HCT116 (cell line): ENCODE results near the gene SDK2. TPM values are rescaled to one million over a fixed set of nuclear protein-coding genes. Genes with fewer than 3 reads are reported as not detected.

ENCODE experiments used
- ATAC-seq: fragments of 200-7000 bp; cut with Tn5 transposase; 2 replicates; pipeline ENCODE4 v1.9.1; 2020; ENCODE audit warnings: mild to moderate bottlenecking, moderate library complexity
- BruUV-seq: library from RNA; stranded (reverse); fragments of 400-500 nt; replicated peaks from 2 replicates; lab custom pipeline; 2021; lab: Mats Ljungman, UMichigan
- CTCF ChIA-PET: fragments of 300-600 bp; sonication (Branson Sonifier 250); formaldehyde crosslinking; loops from one replicate; lab custom pipeline; 2021; ENCODE audit warnings: antibody characterized with exemption; lab: Charles Lee
- POLR2A ChIA-PET: fragments of 300-600, 350-600 bp; sonication (Branson Sonifier 250); formaldehyde crosslinking; loops from one replicate; lab custom pipeline; 2021; ENCODE audit warnings: antibody characterized with exemption; lab: Charles Lee
- RAD21 ChIA-PET, 2 experiments: fragments of 300-600 bp; sonication (Branson Sonifier 250); formaldehyde crosslinking; loops; one replicate each; lab custom pipeline; 2023; ENCODE audit warnings: low total read pairs in 2 of 2; ENCODE audit not compliant: uncharacterized antibody in 2 of 2, unreplicated experiment in 2 of 2, low non-redundant PET in 1 of 2; lab: Charles Lee
- DNase-seq: peaks from one replicate; pipeline ENCODE4 v3.0.0-alpha.2; 2010; ENCODE audit warnings: low read depth, low spot score
- H2AFZ ChIP-seq: fragments of 200-600 bp; shearing (Covaris generic), sonication (generic); 2 replicates; pipeline ENCODE4 v1.6.1; 2017; ENCODE audit warnings: low read depth, mixed run types, mixed read lengths, antibody characterized with exemption, low read length; ENCODE audit not compliant: poor library complexity, severe bottlenecking
- H3K27ac ChIP-seq: 2 replicates; pipeline ENCODE4 v1.5.1; 2012; ENCODE audit warnings: low read depth, low read length
- H3K27me3 ChIP-seq: fragments of 200-600 bp; sonication (generic); 2 replicates; pipeline ENCODE4 v1.6.1; 2016; ENCODE audit warnings: mixed run types, low read length, mixed read lengths; ENCODE audit not compliant: insufficient read depth
- H3K36me3 ChIP-seq, 2 experiments: fragments of 200-500 bp in 1 of 2; fragments of 200-600 bp in 1 of 2; sonication (Bioruptor generic) in 1 of 2; sonication (generic) in 1 of 2; 2 replicates each; pipeline versions ENCODE4 v1.5.1 to v1.6.1; 2014 to 2016; ENCODE audit warnings: low read length in 2 of 2, inconsistent platforms in 1 of 2, mixed read lengths in 1 of 2, mixed run types in 1 of 2; ENCODE audit not compliant: insufficient read depth in 2 of 2, control insufficient read depth in 1 of 2
- H3K4me1 ChIP-seq, 2 experiments: fragments of 200-600 bp in 1 of 2; sonication (generic) in 1 of 2; 2 replicates each; pipeline versions ENCODE4 v1.5.1 to v1.6.1; 2012 to 2017; ENCODE audit warnings: low read length in 2 of 2, inconsistent platforms in 1 of 2, mild to moderate bottlenecking in 1 of 2, mixed read lengths in 1 of 2, mixed run types in 1 of 2, moderate library complexity in 1 of 2; ENCODE audit not compliant: insufficient read depth in 2 of 2, control insufficient read depth in 1 of 2
- H3K4me2 ChIP-seq: fragments of 200-600 bp; sonication (generic); 2 replicates; pipeline ENCODE4 v1.6.1; 2017; ENCODE audit warnings: mixed run types, low read length, mixed read lengths
- H3K4me3 ChIP-seq, 2 experiments: fragments of 200-600 bp in 1 of 2; sonication (generic) in 1 of 2; replicated peaks in 1 of 2; 2 replicates each; pipeline ENCODE4 v1.5.1; 2011 to 2016; ENCODE audit warnings: low read length in 2 of 2, control low read depth in 1 of 2, low read depth in 1 of 2, mild to moderate bottlenecking in 1 of 2, mixed read lengths in 1 of 2, mixed run types in 1 of 2
- H3K79me2 ChIP-seq: fragments of 200-600 bp; sonication (generic); 2 replicates; pipeline ENCODE4 v1.6.1; 2017; ENCODE audit warnings: mild to moderate bottlenecking, mixed run types, low read length, moderate library complexity, mixed read lengths; ENCODE audit not compliant: insufficient read depth
- H3K9ac ChIP-seq: fragments of 200-600 bp; sonication (generic); 2 replicates; pipeline ENCODE4 v1.6.1; 2016; ENCODE audit warnings: low read length, mixed read lengths
- H3K9me2 ChIP-seq: fragments of 200-600 bp; sonication (generic), shearing (Covaris generic); 2 replicates; pipeline ENCODE4 v1.6.1; 2017; ENCODE audit warnings: mixed run types, mild to moderate bottlenecking, moderate library complexity; ENCODE audit not compliant: insufficient read depth
- H3K9me3 ChIP-seq, 2 experiments: fragments of 200-500 bp in 1 of 2; fragments of 200-600 bp in 1 of 2; sonication (Bioruptor generic) in 1 of 2; sonication (generic) in 1 of 2; 2 replicates each; pipeline ENCODE4 v1.6.1; 2014 to 2017; ENCODE audit warnings: low read length in 2 of 2, mixed read lengths in 2 of 2, inconsistent platforms in 1 of 2, low read depth in 1 of 2, mild to moderate bottlenecking in 1 of 2, mixed run types in 1 of 2, moderate library complexity in 1 of 2; ENCODE audit not compliant: control insufficient read depth in 1 of 2, insufficient read depth in 1 of 2
- H4K20me1 ChIP-seq: fragments of 200-600 bp; sonication (generic), shearing (Covaris generic); 2 replicates; pipeline ENCODE4 v1.6.1; 2017; ENCODE audit warnings: mixed run types, mild to moderate bottlenecking, moderate library complexity; ENCODE audit not compliant: insufficient read depth
- CEBPB ChIP-seq: IDR thresholded peaks from 2 replicates; pipeline ENCODE4 v1.6.1; 2012; ENCODE audit warnings: low read depth
- EGR1 ChIP-seq: IDR thresholded peaks from 2 replicates; pipeline ENCODE4 v1.6.1; 2012; ENCODE audit warnings: low read depth
- ELF1 ChIP-seq: IDR thresholded peaks from 2 replicates; pipeline ENCODE4 v1.6.1; 2012; ENCODE audit warnings: low read depth, borderline replicate concordance
- EZH2phosphoT487 ChIP-seq: fragments of 200-600 bp; IDR thresholded peaks from 2 replicates; pipeline ENCODE4 v1.6.1; 2018; ENCODE audit warnings: antibody characterized with exemption, borderline replicate concordance
- SP1 ChIP-seq: IDR thresholded peaks from 2 replicates; pipeline ENCODE4 v1.6.1; 2012; ENCODE audit warnings: low read depth
- ZNF274 ChIP-seq: fragments of 200-500 bp; sonication (Bioruptor generic); IDR thresholded peaks from 2 replicates; pipeline ENCODE4 v1.6.1; 2014; ENCODE audit warnings: mild to moderate bottlenecking, low read depth, low read length, inconsistent platforms
- intact Hi-C: fragments of 100-400 bp; cut with micrococcal nuclease; formaldehyde crosslinking; loops from 2 replicates; pipeline ENCODE4 v1.10.0; 2022
- total RNA-seq: library from RNA; stranded (reverse); gene quantifications from one replicate; pipeline ENCODE4 v1.2.1, GENCODE V29; 2021; ENCODE audit not compliant: unreplicated experiment
- TF ChIP-seq, protein P1 (sequence below): IDR thresholded peaks from 2 replicates; pipeline ENCODE4 v1.6.1; 2012; ENCODE audit warnings: low read depth

The SDK2 gene
- total RNA-seq, 1 experiment from 2014 or later = 0.10 TPM

DNA sequence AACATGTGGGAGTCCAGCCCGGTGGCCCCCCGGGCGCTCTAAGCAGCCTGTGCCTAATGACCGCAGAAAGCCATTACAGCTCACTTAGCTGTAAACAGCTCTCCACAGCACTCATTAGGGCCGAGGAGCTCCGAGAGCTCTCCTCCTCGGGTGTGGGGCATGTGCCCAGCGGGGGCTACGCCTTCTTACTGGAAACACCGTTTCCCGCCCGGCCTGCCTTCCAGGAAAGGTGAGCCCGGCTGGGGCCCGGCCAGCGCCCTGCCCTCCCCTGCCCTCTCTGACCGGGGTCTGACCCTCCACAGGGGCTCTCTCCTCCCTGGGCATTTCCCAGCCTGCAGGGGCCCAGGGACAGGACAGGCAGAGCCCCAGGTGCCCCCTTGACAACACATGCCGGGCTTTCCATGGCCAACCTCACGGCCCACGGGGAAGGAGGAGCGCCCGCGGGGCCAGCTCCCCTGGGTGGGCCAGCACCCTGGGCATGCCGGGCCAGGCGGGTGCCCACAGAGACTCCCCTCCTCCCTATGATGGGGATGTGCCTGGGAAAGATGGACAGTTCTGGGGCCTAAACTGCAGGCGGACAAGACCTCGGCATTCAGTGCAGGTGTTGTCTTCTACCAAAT is 72.6 kb downstream of the SDK2 start (continued):
- TF ChIP-seq SP1 (no peak), EGR1 (no peak), ELF1 (no peak), ZNF274 (no peak)
- TF ChIP-seq, protein P1, sequence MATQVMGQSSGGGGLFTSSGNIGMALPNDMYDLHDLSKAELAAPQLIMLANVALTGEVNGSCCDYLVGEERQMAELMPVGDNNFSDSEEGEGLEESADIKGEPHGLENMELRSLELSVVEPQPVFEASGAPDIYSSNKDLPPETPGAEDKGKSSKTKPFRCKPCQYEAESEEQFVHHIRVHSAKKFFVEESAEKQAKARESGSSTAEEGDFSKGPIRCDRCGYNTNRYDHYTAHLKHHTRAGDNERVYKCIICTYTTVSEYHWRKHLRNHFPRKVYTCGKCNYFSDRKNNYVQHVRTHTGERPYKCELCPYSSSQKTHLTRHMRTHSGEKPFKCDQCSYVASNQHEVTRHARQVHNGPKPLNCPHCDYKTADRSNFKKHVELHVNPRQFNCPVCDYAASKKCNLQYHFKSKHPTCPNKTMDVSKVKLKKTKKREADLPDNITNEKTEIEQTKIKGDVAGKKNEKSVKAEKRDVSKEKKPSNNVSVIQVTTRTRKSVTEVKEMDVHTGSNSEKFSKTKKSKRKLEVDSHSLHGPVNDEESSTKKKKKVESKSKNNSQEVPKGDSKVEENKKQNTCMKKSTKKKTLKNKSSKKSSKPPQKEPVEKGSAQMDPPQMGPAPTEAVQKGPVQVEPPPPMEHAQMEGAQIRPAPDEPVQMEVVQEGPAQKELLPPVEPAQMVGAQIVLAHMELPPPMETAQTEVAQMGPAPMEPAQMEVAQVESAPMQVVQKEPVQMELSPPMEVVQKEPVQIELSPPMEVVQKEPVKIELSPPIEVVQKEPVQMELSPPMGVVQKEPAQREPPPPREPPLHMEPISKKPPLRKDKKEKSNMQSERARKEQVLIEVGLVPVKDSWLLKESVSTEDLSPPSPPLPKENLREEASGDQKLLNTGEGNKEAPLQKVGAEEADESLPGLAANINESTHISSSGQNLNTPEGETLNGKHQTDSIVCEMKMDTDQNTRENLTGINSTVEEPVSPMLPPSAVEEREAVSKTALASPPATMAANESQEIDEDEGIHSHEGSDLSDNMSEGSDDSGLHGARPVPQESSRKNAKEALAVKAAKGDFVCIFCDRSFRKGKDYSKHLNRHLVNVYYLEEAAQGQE = no peak

DNA sequence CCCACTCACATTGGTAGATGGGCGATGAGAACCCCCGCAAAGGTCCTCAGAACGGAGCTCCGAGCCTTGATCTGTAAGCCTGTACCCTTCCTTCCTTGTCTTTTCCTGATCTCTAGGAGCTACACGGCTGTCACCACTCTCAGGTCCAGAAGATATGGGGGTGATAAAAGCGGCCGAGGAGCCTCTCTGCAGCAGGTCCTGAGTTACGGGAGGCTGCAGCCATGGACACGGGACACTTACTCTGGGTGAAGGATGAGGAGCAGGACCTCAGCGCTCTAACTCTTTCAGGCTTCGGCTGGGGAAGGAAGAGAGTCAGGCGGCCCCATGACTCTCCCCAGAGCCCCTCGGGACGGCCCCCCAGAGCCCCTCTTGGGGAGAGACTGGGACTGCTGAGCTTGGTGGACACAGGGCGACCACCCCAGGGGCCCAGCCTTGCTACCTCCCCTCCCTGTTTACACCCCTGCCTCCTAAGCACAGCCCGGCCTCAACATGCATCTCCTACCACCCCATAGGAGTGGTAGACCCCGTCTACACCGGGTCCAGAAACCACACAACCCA is 74.4 kb downstream of the SDK2 start:
- POLR2A ChIA-PET = no interaction called here
- no TSS peak for BruUV-seq
- RAD21 ChIA-PET = no interaction called here
- H3K27me3 ChIP-seq = peaks cover 15% of the 10 kb centered on the region; the same call in 1 of the 2 replicates
- no peaks in the 10 kb centered on the region for H3K9me2 ChIP-seq
- TF ChIP-seq CEBPB (no peak), EZH2phosphoT487 (no peak)
- no peaks in the 10 kb centered on the region for H3K36me3 ChIP-seq
- no peak for ATAC-seq
- no peaks in the 10 kb centered on the region for H4K20me1 ChIP-seq
- no peaks in the 10 kb centered on the region for H3K79me2 ChIP-seq
- H3K9ac ChIP-seq = no peak overlapping the region
- H3K4me1 ChIP-seq = no peaks in the 10 kb centered on the region
- H2AFZ ChIP-seq = no peak overlapping the region
- CTCF ChIA-PET = no interaction called here
- no peak for DNase-seq
- intact Hi-C loops = no loop called here
- H3K4me2 ChIP-seq = no peak overlapping the region
- no peaks in the 10 kb centered on the region for H3K9me3 ChIP-seq
- no peak overlapping the region for H3K4me3 ChIP-seq
- H3K27ac ChIP-seq = no peak overlapping the region
